Trophoblast cell (in vitro differentiated cells and primary cell): Measurements from ENCODE around the gene RIN1.

Experiments
- DNase-seq, 2 donors: peaks; one replicate each; pipeline ENCODE4 v3.0.0-alpha.2; 2016
- H2AFZ ChIP-seq: 2 replicates; pipeline ENCODE4 v1.6.1; 2013; ENCODE audit warnings: low read length, moderate library complexity, mild to moderate bottlenecking; ENCODE audit not compliant: insufficient read depth, poor library complexity
- H2AK5ac ChIP-seq: 2 replicates; pipeline ENCODE4 v1.6.1; 2013; ENCODE audit warnings: mild to moderate bottlenecking, low read length
- H2BK120ac ChIP-seq: 2 replicates; pipeline ENCODE4 v1.6.1; 2013; ENCODE audit warnings: low read length, mild to moderate bottlenecking, moderate library complexity; ENCODE audit not compliant: insufficient read depth, poor library complexity
- H2BK12ac ChIP-seq: 2 replicates; pipeline ENCODE4 v1.6.1; 2013; ENCODE audit warnings: mild to moderate bottlenecking, low read length, moderate library complexity
- H2BK5ac ChIP-seq: 2 replicates; pipeline ENCODE4 v1.6.1; 2013; ENCODE audit warnings: low read length, low read depth, moderate library complexity, mild to moderate bottlenecking; ENCODE audit not compliant: poor library complexity
- H3K14ac ChIP-seq: 2 replicates; pipeline ENCODE4 v1.6.1; 2013; ENCODE audit warnings: mild to moderate bottlenecking, low read length
- H3K18ac ChIP-seq: 2 replicates; pipeline ENCODE4 v1.6.1; 2013; ENCODE audit warnings: mild to moderate bottlenecking, low read length
- H3K23ac ChIP-seq: 2 replicates; pipeline ENCODE4 v1.6.1; 2013; ENCODE audit warnings: low read length
- H3K27ac ChIP-seq: 2 replicates; pipeline ENCODE4 v1.5.1; 2013; ENCODE audit warnings: low read depth, mild to moderate bottlenecking, inconsistent platforms, low read length, moderate library complexity
- H3K27me3 ChIP-seq: 2 replicates; pipeline ENCODE4 v1.6.1; 2013; ENCODE audit warnings: inconsistent platforms, mild to moderate bottlenecking, low read length, moderate library complexity; ENCODE audit not compliant: insufficient read depth
- H3K36me3 ChIP-seq, 2 experiments: 1 replicate in 1 of 2; 2 replicates in 1 of 2; pipeline ENCODE4 v1.6.1; 2013; ENCODE audit warnings: low read length in 2 of 2, mild to moderate bottlenecking in 2 of 2, moderate library complexity in 1 of 2; ENCODE audit not compliant: insufficient read depth in 2 of 2, control insufficient read depth in 1 of 2
- H3K4ac ChIP-seq: 2 replicates; pipeline ENCODE4 v1.6.1; 2013; ENCODE audit warnings: low read depth, mild to moderate bottlenecking, low read length, moderate library complexity
- H3K4me1 ChIP-seq, 2 experiments: 1 replicate in 1 of 2; 2 replicates in 1 of 2; pipeline ENCODE4 v1.6.1; 2013; ENCODE audit warnings: low read length in 2 of 2, mild to moderate bottlenecking in 2 of 2, moderate library complexity in 1 of 2; ENCODE audit not compliant: insufficient read depth in 2 of 2, control insufficient read depth in 1 of 2
- H3K4me2 ChIP-seq: 2 replicates; pipeline ENCODE4 v1.6.1; 2013; ENCODE audit warnings: inconsistent platforms, mild to moderate bottlenecking, low read length, moderate library complexity
- H3K4me3 ChIP-seq: 2 replicates; pipeline ENCODE4 v1.5.1; 2013; ENCODE audit warnings: mild to moderate bottlenecking, low read depth, low read length, inconsistent platforms
- H3K79me1 ChIP-seq: one replicate; pipeline ENCODE4 v1.6.1; 2013; ENCODE audit warnings: low read length
- H3K79me2 ChIP-seq: 2 replicates; pipeline ENCODE4 v1.6.1; 2013; ENCODE audit warnings: low read length, mild to moderate bottlenecking; ENCODE audit not compliant: control insufficient read depth, insufficient read depth, poor library complexity
- H3K9ac ChIP-seq: 2 replicates; pipeline ENCODE4 v1.6.1; 2013; ENCODE audit warnings: mild to moderate bottlenecking, low read length
- H3K9me3 ChIP-seq: 2 replicates; pipeline ENCODE4 v1.6.1; 2013; ENCODE audit warnings: low read depth, mild to moderate bottlenecking, control low read depth, inconsistent platforms, low read length; ENCODE audit not compliant: insufficient read depth
- H4K12ac ChIP-seq: 2 replicates; pipeline ENCODE4 v1.6.1; 2013; ENCODE audit warnings: low read depth, mild to moderate bottlenecking, low read length, moderate library complexity
- H4K8ac ChIP-seq: 2 replicates; pipeline ENCODE4 v1.6.1; 2013; ENCODE audit warnings: low read depth, mild to moderate bottlenecking, low read length, moderate library complexity
- H4K91ac ChIP-seq: one replicate; pipeline ENCODE4 v1.6.1; 2013; ENCODE audit warnings: low read depth, mild to moderate bottlenecking, low read length, moderate library complexity
- WGBS: extraction: QIAGEN DNeasy Blood & Tissue Kit; methylation state at CpG from one replicate; pipeline ENCODE4 v1.1.7; 2013; ENCODE audit warnings: missing lambda C conversion rate; ENCODE audit not compliant: insufficient read length, insufficient coverage; ENCODE audit errors: extremely low coverage; 5-methylcytosine and 5-hydroxymethylcytosine counted together

Gene RIN1

GRCh38 chr11:66332371-66333219 is 3.6 kb downstream of the RIN1 start:
- H2BK5ac ChIP-seq = no peak overlapping the region
- no peak overlapping the region for H2AK5ac ChIP-seq
- no peak overlapping the region for H3K4ac ChIP-seq
- H3K9me3 ChIP-seq = peaks cover 2% of the 10 kb centered on the region
- H3K18ac ChIP-seq = no peak overlapping the region
- no peak for DNase-seq
- H3K9ac ChIP-seq = no peak overlapping the region
- H3K4me2 ChIP-seq = no peak overlapping the region
- H3K36me3 ChIP-seq = peaks cover 8 to 18% of the 10 kb centered on the region in 2 experiments
- H3K14ac ChIP-seq = no peak overlapping the region
- H2AFZ ChIP-seq = no peak overlapping the region
- no peak overlapping the region for H2BK120ac ChIP-seq
- H3K79me1 ChIP-seq = peaks cover 7% of the 10 kb centered on the region
- no peak overlapping the region for H4K12ac ChIP-seq
- H3K23ac ChIP-seq = no peak overlapping the region
- no peak overlapping the region for H2BK12ac ChIP-seq
- H4K91ac ChIP-seq = no peak overlapping the region
- WGBS = no CpG with 5 or more reads among the region's 18 CpGs
- no peaks in the 10 kb centered on the region for H3K27me3 ChIP-seq
- no peak overlapping the region for H3K27ac ChIP-seq
- no peak overlapping the region for H4K8ac ChIP-seq
- H3K79me2 ChIP-seq = peaks cover 4% of the 10 kb centered on the region
- peaks cover 23 to 24% of the 10 kb centered on the region in 2 experiments for H3K4me1 ChIP-seq
- no peak overlapping the region for H3K4me3 ChIP-seq

DNA sequence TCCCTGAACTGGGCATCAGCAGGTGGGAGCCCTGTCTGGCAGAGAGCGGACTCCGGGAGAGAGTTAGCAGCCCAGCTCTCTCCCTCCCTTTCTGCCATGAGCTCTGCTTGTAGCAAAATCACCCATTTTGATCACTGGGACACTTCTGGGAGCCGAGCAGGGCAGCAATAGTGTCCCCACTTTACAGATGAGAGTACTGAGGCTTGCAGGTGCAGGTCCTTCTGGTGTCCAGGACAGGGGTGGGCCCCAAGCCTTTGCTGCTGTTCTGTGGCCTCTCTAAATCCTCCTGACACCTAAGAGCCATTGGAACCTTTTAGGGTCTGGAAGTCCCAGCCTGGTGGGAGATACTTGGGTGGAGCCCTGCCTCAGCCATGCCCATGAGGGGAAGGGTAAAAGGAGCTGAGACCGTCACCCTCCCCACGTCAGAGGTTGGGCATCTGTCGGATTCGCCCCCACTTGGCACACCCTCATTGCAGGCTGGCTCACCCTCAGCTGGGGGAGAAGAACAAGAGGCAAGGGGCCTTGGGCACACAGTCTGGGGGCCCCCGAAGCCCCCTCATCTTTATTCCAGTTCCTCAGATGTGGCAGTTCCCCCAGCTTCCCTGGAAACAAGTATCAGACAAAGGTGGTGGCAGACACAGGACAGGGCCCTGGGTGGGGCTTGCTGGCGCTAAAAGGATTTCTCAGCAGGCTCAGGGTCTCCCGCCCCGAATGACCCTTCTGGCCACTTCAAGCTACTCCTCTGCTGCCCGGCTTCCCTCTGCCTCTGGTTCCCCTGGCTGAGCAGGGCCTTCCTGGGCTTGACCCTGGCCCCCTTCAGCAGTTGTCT is 4.5 kb downstream of the RIN1 start:
- Histone ChIP-seq H4K12ac (no peak overlapping the region), H3K27me3 (no peaks in the 10 kb centered on the region), H2AK5ac (no peak overlapping the region), H3K79me2 (peaks cover 4% of the 10 kb centered on the region), H3K18ac (no peak overlapping the region), H3K36me3 (peaks cover 2 to 13% of the 10 kb centered on the region in 2 experiments), H2BK120ac (no peak overlapping the region), H3K4ac (no peak overlapping the region), H4K91ac (no peak overlapping the region), H3K9me3 (peaks cover 2% of the 10 kb centered on the region), H3K4me2 (no peak overlapping the region), H2BK12ac (no peak overlapping the region), H4K8ac (no peak overlapping the region), H3K79me1 (peaks cover 14% of the 10 kb centered on the region), H3K4me3 (no peak overlapping the region), H3K9ac (no peak overlapping the region), H2BK5ac (no peak overlapping the region), H2AFZ (no peak overlapping the region), H3K14ac (no peak overlapping the region), H3K27ac (no peak overlapping the region), H3K4me1 (peaks cover 29 to 31% of the 10 kb centered on the region in 2 experiments), H3K23ac (no peak overlapping the region)
- WGBS = no CpG with 5 or more reads among the region's 12 CpGs
- DNase-seq = no peak

- no peak overlapping the region for H2BK5ac ChIP-seq
- no peak overlapping the region for H3K4me3 ChIP-seq
- no peak overlapping the region for H2BK120ac ChIP-seq
- H2AFZ ChIP-seq = no peak overlapping the region
- H3K23ac ChIP-seq = no peak overlapping the region
- no peak overlapping the region for H3K9ac ChIP-seq
- no peak overlapping the region for H3K4ac ChIP-seq
- H4K91ac ChIP-seq = no peak overlapping the region
- peaks cover 2% of the 10 kb centered on the region for H3K9me3 ChIP-seq
- peaks cover 31 to 33% of the 10 kb centered on the region in 2 experiments for H3K4me1 ChIP-seq
- H3K14ac ChIP-seq = no peak overlapping the region
- no CpG with 5 or more reads among the region's 10 CpGs for WGBS
- H4K8ac ChIP-seq = no peak overlapping the region
- H3K79me2 ChIP-seq = peaks cover 4% of the 10 kb centered on the region
- H2AK5ac ChIP-seq = no peak overlapping the region
- peaks cover 18% of the 10 kb centered on the region for H3K79me1 ChIP-seq
- no peak for DNase-seq
- no peak overlapping the region for H3K27ac ChIP-seq
- no peak overlapping the region for H2BK12ac ChIP-seq
- no peaks in the 10 kb centered on the region for H3K27me3 ChIP-seq
- no peak overlapping the region for H3K4me2 ChIP-seq
- H3K18ac ChIP-seq = no peak overlapping the region
- H4K12ac ChIP-seq = no peak overlapping the region
- H3K36me3 ChIP-seq = peaks cover 2 to 13% of the 10 kb centered on the region in 2 experiments
Observed at GRCh38 chr11:66330931-66331330, 5.3 kb downstream of the RIN1 start.

DNA sequence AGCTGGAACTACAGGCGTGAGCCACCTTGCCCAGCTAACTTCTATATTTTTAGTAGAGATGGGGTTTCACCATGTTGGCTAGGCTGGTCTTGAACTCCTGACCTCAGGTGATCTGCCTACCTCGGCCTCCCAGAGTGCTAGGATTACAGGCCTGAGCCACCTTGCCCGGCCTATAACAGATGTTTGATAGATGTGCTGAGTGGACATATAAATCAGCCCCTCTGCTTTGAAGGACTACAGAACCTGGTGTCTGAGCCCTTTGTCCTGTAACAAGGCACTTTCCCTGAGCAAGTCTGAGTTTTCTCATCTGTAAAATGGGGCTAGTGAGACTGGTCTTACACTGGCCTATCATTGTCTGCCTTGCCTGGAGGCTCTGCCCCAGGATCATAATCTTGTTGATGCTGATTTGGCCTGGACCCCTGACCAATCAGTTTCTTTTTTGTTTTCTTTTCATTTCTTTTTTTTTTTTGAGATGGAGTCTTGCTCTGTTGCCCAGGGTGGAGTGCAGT is 7.0 kb downstream of the RIN1 start:
- Histone ChIP-seq H3K4me1 (peaks cover 40 to 41% of the 10 kb centered on the region in 2 experiments), H3K23ac (no peak overlapping the region), H3K79me2 (peaks cover 2% of the 10 kb centered on the region), H4K8ac (no peak overlapping the region), H4K12ac (no peak overlapping the region), H3K79me1 (peaks cover 23% of the 10 kb centered on the region), H3K4me3 (no peak overlapping the region), H3K27me3 (no peaks in the 10 kb centered on the region), H4K91ac (no peak overlapping the region), H2BK12ac (no peak overlapping the region), H3K9ac (no peak overlapping the region), H3K4me2 (no peak overlapping the region), H3K14ac (no peak overlapping the region), H3K18ac (no peak overlapping the region), H2BK120ac (no peak overlapping the region), H3K27ac (no peak overlapping the region), H3K4ac (no peak overlapping the region), H3K36me3 (peaks cover 2 to 13% of the 10 kb centered on the region in 2 experiments), H2BK5ac (no peak overlapping the region), H2AK5ac (no peak overlapping the region), H3K9me3 (peaks cover 2% of the 10 kb centered on the region), H2AFZ (no peak overlapping the region)
- DNase-seq = no peak
- WGBS = no CpG with 5 or more reads among the region's 3 CpGs
